NCI-H2227 (cell line): ENCODE data around the gene SLC36A2.

Source experiments
- DNase-seq: peaks from one replicate; lab custom pipeline; 2025; ENCODE audit not compliant: unreplicated experiment; lab: John Stamatoyannopoulos, UW

The SLC36A2 gene

DNA sequence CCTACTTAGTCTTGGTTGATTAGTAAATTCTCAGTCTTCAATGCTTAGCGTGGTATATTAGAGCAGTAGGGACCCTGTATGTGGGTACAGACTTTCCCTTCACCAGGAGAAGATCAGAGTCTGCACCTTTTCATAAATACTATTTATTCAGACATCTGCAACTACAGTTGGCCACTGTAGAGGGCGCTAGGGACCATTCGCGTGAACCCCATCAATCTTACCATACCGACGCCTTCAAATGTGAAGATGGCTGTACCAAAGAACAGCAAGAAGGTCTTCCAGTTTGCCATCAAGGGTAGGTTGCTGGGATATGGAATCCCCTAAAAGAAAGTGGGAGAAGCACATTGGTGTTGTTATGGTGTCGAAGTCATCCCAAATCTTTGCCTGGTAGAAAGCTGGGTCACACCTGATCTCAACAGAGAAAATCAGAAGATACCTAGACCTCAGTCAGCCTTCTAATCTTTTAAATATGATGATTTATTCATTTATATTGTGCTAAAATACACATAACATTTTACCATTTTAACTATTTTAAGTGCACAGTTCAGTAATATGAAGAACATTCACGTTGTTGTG, 62.9 kb downstream of the SLC36A2 start:
- no peak for DNase-seq

DNA sequence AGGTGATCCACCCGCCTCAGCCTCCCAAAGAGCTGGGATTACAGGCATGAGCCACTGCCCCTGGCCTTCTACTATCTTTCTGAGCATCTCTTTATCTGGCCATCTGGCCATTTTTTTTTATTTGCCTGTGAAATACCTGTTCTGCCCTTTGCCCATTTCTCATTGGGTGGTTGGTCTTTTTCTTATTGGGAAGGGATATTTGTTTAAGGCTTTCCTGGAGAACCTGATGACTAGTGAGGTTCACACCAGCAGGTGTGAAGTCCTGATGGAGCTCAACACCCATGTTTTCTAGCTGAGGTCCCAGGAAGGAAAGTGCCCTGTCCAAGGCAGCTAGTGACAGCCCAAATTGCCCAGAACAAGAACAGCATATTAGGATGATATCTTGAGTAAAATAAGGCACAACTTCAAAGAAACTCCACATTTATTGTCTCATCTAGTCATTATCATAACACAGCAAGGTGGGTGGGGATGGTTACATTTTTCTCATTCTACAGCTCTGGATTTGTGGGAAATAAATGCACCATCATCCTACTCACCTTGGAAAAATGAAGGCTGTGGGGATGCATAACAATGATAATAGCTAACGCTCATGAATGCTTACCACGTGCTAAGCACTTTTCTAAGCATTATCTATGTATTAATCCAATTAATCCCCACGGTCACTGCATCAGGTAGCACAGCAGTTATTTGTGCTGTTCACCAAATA, 64.1 kb downstream of the SLC36A2 start:
- no peak for DNase-seq

DNA sequence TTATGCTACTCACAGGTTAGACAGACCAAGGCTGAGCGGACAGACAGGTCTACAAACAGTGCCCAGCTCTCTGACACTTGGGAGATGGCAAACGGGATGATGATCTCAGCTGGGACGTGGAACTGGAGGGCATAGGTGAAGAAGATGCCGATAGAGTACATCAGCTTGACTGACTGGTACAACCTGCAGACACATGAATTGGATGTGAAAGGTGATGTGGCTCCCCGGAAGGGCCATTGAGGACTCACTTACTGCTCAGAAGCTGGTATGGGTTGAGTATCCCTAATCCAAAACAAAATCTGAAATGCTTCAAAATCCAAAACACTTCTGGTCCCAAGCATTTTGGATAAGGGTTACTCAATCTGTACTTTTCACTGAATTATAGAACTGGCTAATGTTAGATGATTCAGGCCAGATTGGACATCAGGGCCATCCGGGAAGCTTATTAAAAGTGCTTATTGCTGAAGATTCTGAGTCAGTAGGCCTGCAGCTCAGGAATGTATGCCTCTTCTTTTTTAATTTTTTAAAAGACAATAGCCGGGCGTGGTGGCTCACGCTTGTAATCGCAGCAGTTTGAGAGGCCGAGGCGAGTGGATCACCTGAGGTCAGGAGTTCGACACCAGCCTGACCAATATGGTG, 66.2 kb downstream of the SLC36A2 start:
- no peak for DNase-seq

DNA sequence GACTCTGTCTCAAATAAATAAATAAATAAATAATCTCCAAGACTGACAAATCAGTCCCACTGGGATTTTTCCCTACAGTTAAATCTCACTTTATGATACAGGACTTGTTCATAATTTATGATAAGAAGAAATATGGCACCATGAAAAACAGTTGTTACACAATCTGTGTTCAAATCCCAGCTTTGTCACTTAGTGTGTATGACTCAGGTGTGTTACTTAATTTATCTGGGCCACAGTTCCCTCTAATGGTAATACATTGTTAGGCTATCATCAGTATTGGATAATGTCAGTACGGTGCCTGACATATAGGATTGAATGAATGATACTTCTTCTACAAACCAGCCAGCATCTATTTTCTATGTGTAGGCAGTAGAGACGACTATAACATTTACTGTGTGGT, 66.9 kb downstream of the SLC36A2 start:
- DNase-seq = no peak

DNA sequence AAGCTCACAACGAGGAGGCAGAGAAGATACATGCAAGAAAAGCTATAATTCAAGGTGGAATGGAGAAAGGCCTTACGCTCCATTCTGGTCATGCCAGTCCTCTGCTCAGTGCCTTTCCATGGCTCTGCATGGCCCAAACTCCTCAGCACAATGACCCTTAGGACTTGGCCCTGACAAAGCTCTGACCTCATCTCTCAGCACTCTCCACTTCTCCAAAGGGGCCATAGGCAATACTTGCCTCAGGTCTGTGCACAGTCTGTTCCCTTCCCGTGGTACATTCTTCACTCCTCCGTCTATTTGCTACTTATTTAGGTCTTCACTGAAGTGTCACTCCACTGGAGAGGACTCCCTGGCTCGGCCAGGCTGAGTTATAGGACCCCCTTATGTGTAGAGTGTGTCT, 68.5 kb downstream of the SLC36A2 start:
- DNase-seq = no peak

DNA sequence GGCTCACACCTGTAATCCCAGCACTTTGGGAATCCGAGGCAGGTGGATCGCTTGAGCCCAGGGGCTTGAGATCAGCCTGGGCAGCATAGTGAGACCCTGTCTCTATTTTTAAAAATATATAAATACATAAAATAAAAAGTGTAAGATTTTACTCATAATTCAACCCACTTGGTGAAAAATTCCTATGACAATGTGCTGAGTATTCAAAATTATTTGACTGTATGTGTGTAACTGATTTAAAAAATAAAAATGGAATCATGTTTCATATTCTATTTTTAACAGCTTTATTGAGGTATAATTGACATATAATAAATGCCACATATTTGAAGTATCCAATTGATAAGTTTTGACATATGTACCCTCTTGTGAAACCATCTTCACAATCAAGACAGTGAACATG, 71.6 kb downstream of the SLC36A2 start:
- DNase-seq = no peak

DNA sequence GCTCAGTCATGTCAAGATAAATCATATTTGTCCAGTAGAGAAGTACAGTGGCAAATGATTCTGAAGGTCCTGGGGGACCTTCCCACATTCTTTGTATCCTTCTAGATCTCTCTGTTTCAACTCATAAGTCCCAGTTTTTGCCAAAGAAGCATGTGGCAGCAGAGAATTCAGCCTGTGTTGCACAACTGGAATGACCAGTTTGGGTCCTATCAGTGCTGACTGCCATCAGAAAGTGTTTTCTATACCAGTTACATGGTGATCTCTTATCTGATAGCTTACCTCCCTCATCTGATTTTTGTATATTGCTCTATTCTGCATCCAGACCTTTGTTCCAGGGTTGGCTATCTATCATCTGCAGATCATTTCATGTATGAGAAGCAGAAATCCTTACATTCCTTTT, 72.7 kb downstream of the SLC36A2 start:
- DNase-seq = no peak

DNA sequence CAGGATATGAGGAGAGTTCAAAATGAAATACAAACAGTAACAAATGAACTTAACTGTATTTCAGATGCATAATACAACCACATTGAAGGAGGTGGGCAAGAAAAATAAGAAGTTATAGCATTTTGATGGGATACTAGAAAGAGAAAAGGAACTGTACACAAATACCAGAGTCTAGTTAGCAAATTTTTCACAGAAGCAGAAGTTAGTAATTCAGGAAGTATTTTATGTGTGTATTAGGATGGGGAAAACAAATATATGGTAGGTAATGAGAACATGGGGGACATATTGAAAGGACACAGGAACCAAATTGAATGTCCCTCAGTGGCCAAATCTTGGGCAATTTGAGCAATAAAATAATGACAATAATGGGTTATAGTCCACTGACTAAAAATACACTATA, 76.0 kb downstream of the SLC36A2 start:
- no peak for DNase-seq

DNA sequence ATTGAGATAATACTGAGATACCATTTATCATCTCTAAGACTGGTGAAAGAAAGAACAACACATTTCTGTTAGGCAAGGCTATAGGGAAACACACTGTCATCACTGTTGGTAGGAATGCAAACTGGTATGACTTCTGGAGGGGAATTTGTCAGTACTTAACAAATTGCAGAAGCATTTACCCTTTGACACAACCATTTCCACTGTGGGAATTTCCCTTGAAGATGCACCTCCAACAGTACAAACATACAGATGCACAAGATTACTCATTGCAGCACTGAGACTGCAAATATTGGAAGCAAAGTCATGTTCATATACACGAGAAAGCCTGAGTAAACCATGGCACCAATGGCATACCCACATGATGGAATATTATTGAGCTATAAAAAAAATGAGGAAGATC, 76.8 kb downstream of the SLC36A2 start:
- no peak for DNase-seq

DNA sequence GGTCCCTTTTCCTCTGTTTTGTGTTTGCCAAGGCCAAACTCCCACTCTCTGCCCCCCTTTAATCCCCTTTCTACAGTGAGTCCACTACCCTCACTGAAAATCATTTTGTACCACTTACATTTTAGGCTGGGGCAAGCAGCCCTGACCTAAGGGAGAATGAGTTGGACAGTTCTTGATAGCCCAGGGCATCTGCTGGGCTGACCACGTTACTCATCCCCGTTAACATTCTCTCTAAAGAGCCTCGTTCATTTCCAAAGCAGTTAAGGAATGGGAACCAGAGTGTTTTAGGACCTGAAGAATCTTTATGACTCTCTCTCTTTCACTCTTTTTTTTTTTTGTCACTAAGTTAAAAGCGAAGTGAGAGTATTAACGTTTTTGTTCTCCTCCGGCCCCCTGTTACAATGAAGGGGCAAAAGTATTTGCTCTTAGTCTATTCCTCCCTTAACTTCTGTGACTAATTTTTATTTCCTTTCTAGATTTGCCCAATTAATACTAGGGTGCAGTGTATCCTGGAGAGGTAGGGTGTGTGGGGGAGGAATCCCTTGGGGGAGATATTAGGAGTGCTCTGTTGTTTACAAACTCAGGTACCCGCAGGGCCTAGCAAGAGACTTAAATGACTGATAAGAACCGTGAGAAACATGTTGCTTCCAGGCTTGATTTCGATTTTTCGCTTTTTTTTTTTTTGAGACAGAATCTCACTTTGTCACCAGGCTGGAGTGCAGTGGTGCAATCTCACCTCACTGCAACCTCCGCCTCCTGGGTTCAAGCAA, 79.7 kb downstream of the SLC36A2 start:
- no peak for DNase-seq
